ENCODE results near the gene NOSTRIN. TPM values are rescaled to one million over a fixed set of nuclear protein-coding genes. Genes with fewer than 3 reads are reported as not detected.

The NOSTRIN gene
- total RNA-seq, 2 donors from 2014 or later: 0.42 to 0.73 TPM

DNA sequence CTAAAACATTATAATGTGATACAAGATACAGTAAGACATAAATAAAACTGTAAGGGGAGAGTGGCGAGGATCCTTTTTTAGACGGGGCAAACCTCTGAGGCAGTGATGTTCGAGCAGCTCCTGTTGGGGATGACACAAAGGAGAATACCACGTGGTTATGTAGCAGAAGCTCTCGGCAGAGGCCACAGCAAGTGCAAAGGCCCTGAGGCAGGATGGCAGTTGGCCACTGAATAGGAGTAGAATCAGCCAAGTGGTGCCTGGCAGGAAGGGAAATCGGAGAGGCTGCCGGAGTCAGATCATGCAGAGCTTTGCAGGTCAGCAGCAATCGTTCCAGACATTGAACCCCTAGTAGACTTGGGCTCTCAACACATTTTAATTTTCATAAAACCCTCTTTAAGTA, 19.1 kb downstream of the NOSTRIN start:
- Histone ChIP-seq H3K9ac (ENCODE audit: extremely low read depth, low read length, poor library complexity, severe bottlenecking) (no peak overlapping the region), H3K9me3 (ENCODE audit: control insufficient read depth, low read length) (no peaks in the 10 kb centered on the region), H3K4me3 (ENCODE audit: low read length) (no peak overlapping the region), H3K27me3 (ENCODE audit: control insufficient read depth, insufficient read depth, low read length, poor library complexity, severe bottlenecking) (no peaks in the 10 kb centered on the region), H3K27ac (ENCODE audit: low read depth, low read length) (no peak overlapping the region), H3K36me3 (ENCODE audit: control insufficient read depth, insufficient read depth, low read length) (no peaks in the 10 kb centered on the region), H3K4me1 (ENCODE audit: control insufficient read depth, insufficient read depth, low read length) (no peaks in the 10 kb centered on the region)
- DNase-seq: no peak
- Mint-ChIP-seq H3K4me3 (no peak overlapping the region), H3K36me3 (ENCODE audit: low read depth) (no peaks in the 10 kb centered on the region), H3K9me3 (no peaks in the 10 kb centered on the region), H3K27ac (no peak overlapping the region), H3K27me3 (ENCODE audit: insufficient read depth) (no peaks in the 10 kb centered on the region), H3K4me1 (peaks cover 13% of the 10 kb centered on the region)
- no peak for TF ChIP-seq CTCF (conservative IDR thresholded peaks at IDR 0.05)
- WGBS, 2 experiments (ENCODE audit: insufficient coverage in 1 of 2, insufficient read length in 1 of 2): 84 to 86% methylated on average over 6 to 8 of the region's 8 CpGs

DNA sequence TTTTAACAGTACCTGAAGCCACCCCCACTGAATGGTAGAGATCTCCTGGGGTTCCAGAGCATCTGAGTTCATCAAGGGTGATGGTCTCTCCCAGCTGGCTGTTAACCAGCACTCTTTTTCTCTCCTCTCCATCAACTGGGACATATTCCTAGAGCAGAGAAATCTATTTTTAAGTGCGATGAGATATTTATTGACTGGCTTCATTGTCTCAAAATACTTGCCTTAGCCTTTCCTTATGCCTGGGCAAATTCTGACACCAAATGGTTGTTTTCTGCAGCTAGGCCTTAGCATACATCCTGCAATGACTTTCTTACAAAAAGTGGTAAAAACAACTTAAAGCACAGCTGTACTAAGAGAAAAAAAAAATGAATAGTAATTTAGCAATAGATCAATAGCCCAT, 19.6 kb downstream of the NOSTRIN start:
- Mint-ChIP-seq H3K27me3 (ENCODE audit: insufficient read depth) (no peaks in the 10 kb centered on the region), H3K9me3 (no peaks in the 10 kb centered on the region), H3K27ac (no peak overlapping the region), H3K36me3 (ENCODE audit: low read depth) (no peaks in the 10 kb centered on the region), H3K4me3 (no peak overlapping the region), H3K4me1 (peaks cover 14% of the 10 kb centered on the region)
- H3K27me3 ChIP-seq (ENCODE audit: control insufficient read depth, insufficient read depth, low read length, poor library complexity, severe bottlenecking): no peaks in the 10 kb centered on the region
- no peak overlapping the region for H3K4me3 ChIP-seq (ENCODE audit: low read length)
- no peak overlapping the region for H3K9ac ChIP-seq (ENCODE audit: extremely low read depth, low read length, poor library complexity, severe bottlenecking)
- H3K4me1 ChIP-seq (ENCODE audit: control insufficient read depth, insufficient read depth, low read length): no peaks in the 10 kb centered on the region
- no peaks in the 10 kb centered on the region for H3K9me3 ChIP-seq (ENCODE audit: control insufficient read depth, low read length)
- no peak for TF ChIP-seq CTCF (conservative IDR thresholded peaks at IDR 0.05)
- WGBS, 2 experiments (ENCODE audit: insufficient coverage in 1 of 2, insufficient read length in 1 of 2): 92 to 100% methylated on average over 1 of the region's 1 CpG
- no peaks in the 10 kb centered on the region for H3K36me3 ChIP-seq (ENCODE audit: control insufficient read depth, insufficient read depth, low read length)
- no peak overlapping the region for H3K27ac ChIP-seq (ENCODE audit: low read depth, low read length)
- DNase-seq: no peak

- Mint-ChIP-seq H3K27me3 (ENCODE audit: insufficient read depth) (no peaks in the 10 kb centered on the region), H3K4me3 (no peak overlapping the region), H3K36me3 (ENCODE audit: low read depth) (no peaks in the 10 kb centered on the region), H3K27ac (no peak overlapping the region), H3K4me1 (peaks cover 10% of the 10 kb centered on the region), H3K9me3 (no peaks in the 10 kb centered on the region)
- TF ChIP-seq CTCF (conservative IDR thresholded peaks at IDR 0.05): no peak
- no peak for DNase-seq
- no peaks in the 10 kb centered on the region for H3K4me1 ChIP-seq (ENCODE audit: control insufficient read depth, insufficient read depth, low read length)
- no peaks in the 10 kb centered on the region for H3K36me3 ChIP-seq (ENCODE audit: control insufficient read depth, insufficient read depth, low read length)
- no peaks in the 10 kb centered on the region for H3K27me3 ChIP-seq (ENCODE audit: control insufficient read depth, insufficient read depth, low read length, poor library complexity, severe bottlenecking)
- H3K9me3 ChIP-seq (ENCODE audit: control insufficient read depth, low read length): no peaks in the 10 kb centered on the region
- H3K9ac ChIP-seq (ENCODE audit: extremely low read depth, low read length, poor library complexity, severe bottlenecking): no peak overlapping the region
- H3K27ac ChIP-seq (ENCODE audit: low read depth, low read length): no peak overlapping the region
- no peak overlapping the region for H3K4me3 ChIP-seq (ENCODE audit: low read length)
Observed at GRCh38 chr2:168825126-168825525, 22.7 kb downstream of the NOSTRIN start.

Data from endodermal cell (in vitro differentiated cells).